Keratinocyte (primary cell): Measurements from ENCODE around the gene TFDP1. TPM values are rescaled to one million over a fixed set of nuclear protein-coding genes. Genes with fewer than 3 reads are reported as not detected.

ENCODE experiments used
- DNase-seq: peaks from one replicate; pipeline ENCODE4 v3.0.0-alpha.2; 2011; ENCODE audit warnings: low read depth, missing footprints, low spot score
- FAIRE-seq: peaks from 2 replicates; lab custom pipeline; 2011; peaks lifted over from hg19 to GRCh38; lab: Jason Lieb, UNC
- H2AFZ ChIP-seq: 2 replicates; pipeline ENCODE4 v1.6.0; 2012; ENCODE audit warnings: low read length, control low read depth, inconsistent platforms; ENCODE audit not compliant: control insufficient read depth
- H3K27ac ChIP-seq: 2 replicates; pipeline ENCODE4 v1.5.1; 2011; ENCODE audit warnings: low read length; ENCODE audit not compliant: control insufficient read depth, insufficient read depth
- H3K27me3 ChIP-seq: 3 replicates; pipeline ENCODE4 v1.6.0; 2011; ENCODE audit warnings: low read length; ENCODE audit not compliant: control insufficient read depth, insufficient read depth; ENCODE audit errors: extremely low read depth
- H3K36me3 ChIP-seq, 2 experiments: 2 replicates in 1 of 2; 3 replicates in 1 of 2; pipeline ENCODE4 v1.5.1; 2011; ENCODE audit warnings: low read length in 2 of 2, mild to moderate bottlenecking in 1 of 2; ENCODE audit not compliant: control insufficient read depth in 2 of 2, insufficient read depth in 2 of 2; ENCODE audit errors: extremely low read depth in 1 of 2
- H3K4me1 ChIP-seq: 3 replicates; pipeline ENCODE4 v1.5.1; 2011; ENCODE audit warnings: low read length; ENCODE audit not compliant: control insufficient read depth, insufficient read depth; ENCODE audit errors: extremely low read depth
- H3K4me2 ChIP-seq: 3 replicates; pipeline ENCODE4 v1.6.0; 2011; ENCODE audit warnings: low read depth, low read length; ENCODE audit not compliant: control insufficient read depth, insufficient read depth; ENCODE audit errors: extremely low read depth
- H3K4me3 ChIP-seq, 3 experiments: fragments of 200-600 bp in 1 of 3; sonication (generic) in 1 of 3; 2 replicates in 2 of 3; 3 replicates in 1 of 3; pipeline ENCODE4 v1.5.1; 2011 to 2016; ENCODE audit warnings: low read length in 3 of 3, mild to moderate bottlenecking in 3 of 3, control low read depth in 2 of 3, inconsistent platforms in 1 of 3, low read depth in 1 of 3, mixed read lengths in 1 of 3, mixed run types in 1 of 3, moderate library complexity in 1 of 3; ENCODE audit not compliant: control insufficient read depth in 2 of 3, insufficient read depth in 2 of 3; ENCODE audit errors: extremely low read depth in 1 of 3
- H3K79me2 ChIP-seq: 2 replicates; pipeline ENCODE4 v1.6.0; 2012; ENCODE audit warnings: low read length; ENCODE audit not compliant: control insufficient read depth, insufficient read depth
- H3K9ac ChIP-seq: 3 replicates; pipeline ENCODE4 v1.6.0; 2011; ENCODE audit warnings: low read length; ENCODE audit not compliant: control insufficient read depth, insufficient read depth; ENCODE audit errors: extremely low read depth
- H3K9me1 ChIP-seq: 3 replicates; pipeline ENCODE4 v1.6.0; 2011; ENCODE audit warnings: low read length; ENCODE audit not compliant: control insufficient read depth, insufficient read depth; ENCODE audit errors: extremely low read depth
- H3K9me3 ChIP-seq: 2 replicates; pipeline ENCODE4 v1.5.1; 2012; ENCODE audit warnings: low read depth, low read length; ENCODE audit not compliant: control insufficient read depth
- H4K20me1 ChIP-seq: 3 replicates; pipeline ENCODE4 v1.6.0; 2011; ENCODE audit warnings: low read length; ENCODE audit not compliant: control insufficient read depth, insufficient read depth; ENCODE audit errors: extremely low read depth
- EZH2 ChIP-seq: IDR thresholded peaks from one replicate; pipeline ENCODE4 v1.6.1; 2012; ENCODE audit warnings: inconsistent platforms, mild to moderate bottlenecking, low read length, moderate library complexity
- dilution Hi-C: fragments of 300-500 bp; cut with MboI; formaldehyde crosslinking; loops from one replicate; pipeline ENCODE4 v1.7.0; 2020; ENCODE audit warnings: low sequenced_read_pairs; ENCODE audit not compliant: extremely low pct_ligation_motif_present
- polyA plus RNA-seq, 5 experiments: library from polyadenylated mRNA; depleted of rRNA in 3 of 5; stranded (reverse) in 3 of 5; stranded (forward) in 1 of 5; unstranded in 1 of 5; fragments of >200 nt; gene quantifications; 1 replicate in 1 of 5; 2 replicates in 3 of 5; 3 replicates in 1 of 5; pipeline versions ENCODE4 v1.2.1 to v1.2.3, GENCODE V29; 2011 to 2012; ENCODE audit warnings: missing spikeins in 2 of 5, low read depth in 1 of 5, low replicate concordance in 1 of 5
- TF ChIP-seq, protein P1 (sequence below), 3 experiments: IDR thresholded peaks in 1 of 3; conservative IDR thresholded peaks in 1 of 3; optimal IDR thresholded peaks in 1 of 3; 2 replicates in 2 of 3; 3 replicates in 1 of 3; pipeline versions ENCODE3 to v1.5.1; 2011; ENCODE audit warnings: low read length in 3 of 3, mild to moderate bottlenecking in 3 of 3, moderate library complexity in 2 of 3, control low read depth in 1 of 3, inconsistent platforms in 1 of 3; ENCODE audit not compliant: insufficient read depth in 2 of 3; ENCODE audit errors: extremely low read depth in 1 of 3

TFDP1 gene
- polyA plus RNA-seq, 1 donor (not counting 4 experiments of a cell fraction or from before 2014, with no cell fraction given), result 105 TPM

DNA sequence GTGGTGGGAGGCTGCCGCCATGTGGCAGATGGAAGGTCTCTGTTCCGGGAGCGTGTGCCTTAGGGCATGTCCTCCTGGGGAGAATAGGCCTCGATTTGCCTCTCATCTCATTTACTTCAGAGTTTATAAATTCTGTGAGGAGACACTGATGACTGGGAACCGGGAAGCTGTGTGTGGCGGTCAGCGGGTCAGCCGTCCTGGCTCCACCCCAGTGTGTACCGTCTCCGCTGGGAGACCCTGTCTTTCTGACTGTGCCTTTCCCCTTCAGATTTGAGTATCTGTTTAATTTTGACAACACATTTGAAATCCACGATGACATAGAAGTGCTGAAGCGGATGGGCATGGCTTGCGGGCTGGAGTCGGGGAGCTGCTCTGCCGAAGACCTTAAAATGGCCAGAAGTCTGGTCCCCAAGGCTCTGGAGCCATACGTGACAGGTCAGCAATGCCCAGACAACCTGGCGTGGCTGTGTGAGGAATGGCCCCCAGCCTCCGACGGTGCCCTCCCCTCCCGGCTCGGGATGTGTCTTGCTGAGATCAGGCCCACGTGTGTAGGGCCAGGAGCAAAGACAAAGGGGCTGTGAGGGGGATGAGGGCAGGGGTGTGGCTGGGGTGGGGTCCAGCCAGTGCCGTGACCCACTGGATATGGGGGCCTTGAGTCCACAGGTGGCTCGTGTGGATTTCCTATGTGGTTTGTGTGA is 51.9 kb downstream of the TFDP1 start:
- Histone ChIP-seq H3K4me2 (no peak overlapping the region), H3K4me3 (no peak overlapping the region), H3K79me2 (peaks cover 5% of the 10 kb centered on the region), H3K9me1 (no peaks in the 10 kb centered on the region), H3K9ac (no peak overlapping the region), H3K36me3 (peaks cover 55 to 73% of the 10 kb centered on the region in 2 experiments), H3K27ac (no peak overlapping the region), H2AFZ (no peak overlapping the region), H3K27me3 (no peaks in the 10 kb centered on the region), H3K4me1 (no peaks in the 10 kb centered on the region), H3K9me3 (no peaks in the 10 kb centered on the region), H4K20me1 (no peaks in the 10 kb centered on the region)
- FAIRE-seq, result no peak
- dilution Hi-C loops, result no loop called here
- no peak for DNase-seq
- TF ChIP-seq EZH2, result no peak
- TF ChIP-seq, protein P1, sequence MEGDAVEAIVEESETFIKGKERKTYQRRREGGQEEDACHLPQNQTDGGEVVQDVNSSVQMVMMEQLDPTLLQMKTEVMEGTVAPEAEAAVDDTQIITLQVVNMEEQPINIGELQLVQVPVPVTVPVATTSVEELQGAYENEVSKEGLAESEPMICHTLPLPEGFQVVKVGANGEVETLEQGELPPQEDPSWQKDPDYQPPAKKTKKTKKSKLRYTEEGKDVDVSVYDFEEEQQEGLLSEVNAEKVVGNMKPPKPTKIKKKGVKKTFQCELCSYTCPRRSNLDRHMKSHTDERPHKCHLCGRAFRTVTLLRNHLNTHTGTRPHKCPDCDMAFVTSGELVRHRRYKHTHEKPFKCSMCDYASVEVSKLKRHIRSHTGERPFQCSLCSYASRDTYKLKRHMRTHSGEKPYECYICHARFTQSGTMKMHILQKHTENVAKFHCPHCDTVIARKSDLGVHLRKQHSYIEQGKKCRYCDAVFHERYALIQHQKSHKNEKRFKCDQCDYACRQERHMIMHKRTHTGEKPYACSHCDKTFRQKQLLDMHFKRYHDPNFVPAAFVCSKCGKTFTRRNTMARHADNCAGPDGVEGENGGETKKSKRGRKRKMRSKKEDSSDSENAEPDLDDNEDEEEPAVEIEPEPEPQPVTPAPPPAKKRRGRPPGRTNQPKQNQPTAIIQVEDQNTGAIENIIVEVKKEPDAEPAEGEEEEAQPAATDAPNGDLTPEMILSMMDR (optimal IDR thresholded peaks at IDR 0.05 in 1 of 3, IDR thresholded peaks at IDR 0.05 in 1 of 3, conservative IDR thresholded peaks at IDR 0.05 in 1 of 3; ENCODE audit: extremely low read depth in 1 of 3, insufficient read depth in 2 of 3, low read length in 3 of 3), result no peak

DNA sequence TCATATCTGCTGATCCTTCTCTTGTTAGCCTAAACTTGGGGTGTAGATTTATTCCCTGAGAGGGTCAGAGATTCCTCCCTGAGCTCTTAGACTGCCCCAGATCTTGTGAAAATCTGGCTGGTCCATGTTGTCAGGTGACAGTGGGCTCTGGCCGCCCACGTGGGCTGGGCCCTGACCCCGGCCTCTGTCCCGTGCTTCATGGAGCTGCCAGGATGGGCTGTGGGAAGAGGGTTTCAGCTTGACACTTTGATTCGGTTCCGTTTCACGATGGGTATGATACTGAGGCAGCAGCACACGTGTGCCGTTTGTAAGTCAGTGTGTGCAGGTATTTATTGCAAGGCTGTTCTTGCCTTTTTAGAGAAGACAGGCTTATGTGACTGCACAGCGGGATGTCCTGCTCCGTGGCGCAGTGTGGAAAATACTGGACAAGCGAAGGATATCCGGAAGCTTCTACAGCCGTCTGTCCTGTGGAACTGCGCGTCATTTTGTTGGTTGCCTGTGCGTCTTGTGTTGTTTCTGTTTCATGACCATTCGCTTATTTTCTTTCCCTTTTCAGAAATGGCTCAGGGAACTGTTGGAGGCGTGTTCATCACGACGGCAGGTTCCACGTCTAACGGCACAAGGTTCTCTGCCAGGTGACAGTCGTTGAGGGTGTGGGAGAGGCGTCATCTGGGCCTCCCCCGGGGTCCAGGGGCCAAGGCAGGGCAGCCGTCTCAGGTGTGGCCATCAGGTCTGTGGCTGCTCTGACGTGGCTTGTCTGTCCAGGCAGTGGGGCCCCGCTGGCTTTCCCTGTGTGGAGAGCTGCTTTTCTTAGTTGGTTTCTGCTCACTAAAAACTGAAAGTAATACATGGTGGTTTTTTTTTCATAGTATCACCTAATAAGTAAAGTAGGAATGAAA is 53.0 kb downstream of the TFDP1 start:
- DNase-seq (no peak), FAIRE-seq (no peak)
- no peaks in the 10 kb centered on the region for H3K27me3 ChIP-seq
- no peaks in the 10 kb centered on the region for H3K9me1 ChIP-seq
- no peak overlapping the region for H2AFZ ChIP-seq
- peaks cover 50 to 68% of the 10 kb centered on the region in 2 experiments for H3K36me3 ChIP-seq
- no peak overlapping the region for H3K9ac ChIP-seq
- no peak overlapping the region for H3K27ac ChIP-seq
- no peaks in the 10 kb centered on the region for H3K9me3 ChIP-seq
- H4K20me1 ChIP-seq, result no peaks in the 10 kb centered on the region
- H3K4me1 ChIP-seq, result no peaks in the 10 kb centered on the region
- no peak overlapping the region for H3K4me2 ChIP-seq
- TF ChIP-seq, protein P1 (optimal IDR thresholded peaks at IDR 0.05 in 1 of 3, IDR thresholded peaks at IDR 0.05 in 1 of 3, conservative IDR thresholded peaks at IDR 0.05 in 1 of 3; ENCODE audit: extremely low read depth in 1 of 3, insufficient read depth in 2 of 3, low read length in 3 of 3), result no peak
- TF ChIP-seq EZH2, result no peak
- no peaks in the 10 kb centered on the region for H3K79me2 ChIP-seq
- dilution Hi-C loops, result no loop called here
- no peak overlapping the region for H3K4me3 ChIP-seq
